DMS114 treated with DMSO at 0.1 percent for 48 hours (cell line): Measurements from ENCODE around the gene HBP1.
"Not testable (repeated sequence)": the region's sequence is repeated elsewhere in the genome, so short reads cannot be mapped to it uniquely, and the experiment has no call there.

Experiments used
- DNase-seq: peaks from one replicate; lab custom pipeline; 2025; ENCODE audit not compliant: unreplicated experiment; lab: John Stamatoyannopoulos, UW

HBP1 gene

GRCh38 chr7:107220356-107220755 lies 51.6 kb downstream of the HBP1 start:
- no peak for DNase-seq

GRCh38 chr7:107220806-107221205 lies 52.0 kb downstream of the HBP1 start:
- not testable (repeated sequence) for DNase-seq

- DNase-seq, result no peak
Measured at GRCh38 chr7:107224374-107225223, 55.8 kb downstream of the HBP1 start.

GRCh38 chr7:107228291-107228690 lies 59.5 kb downstream of the HBP1 start:
- no peak for DNase-seq

GRCh38 chr7:107230334-107230733 lies 61.5 kb downstream of the HBP1 start:
- DNase-seq, result no peak

- no peak for DNase-seq
Measured at GRCh38 chr7:107232568-107233090, 63.8 kb downstream of the HBP1 start.

- DNase-seq, result no peak
Measured at GRCh38 chr7:107233174-107233573, 64.4 kb downstream of the HBP1 start.

- no peak for DNase-seq
Measured at GRCh38 chr7:107233981-107234380, 65.2 kb downstream of the HBP1 start.

- DNase-seq, result no peak
Measured at GRCh38 chr7:107234436-107234835, 65.6 kb downstream of the HBP1 start.

GRCh38 chr7:107236862-107237261 lies 68.1 kb downstream of the HBP1 start:
- DNase-seq, result no peak

- no peak for DNase-seq
Measured at GRCh38 chr7:107237451-107237850, 68.6 kb downstream of the HBP1 start.

GRCh38 chr7:107242267-107242666 lies 73.5 kb downstream of the HBP1 start:
- no peak for DNase-seq

- DNase-seq, result no peak
Measured at GRCh38 chr7:107244613-107245012, 75.8 kb downstream of the HBP1 start.

- not testable (repeated sequence) for DNase-seq
Measured at GRCh38 chr7:107246836-107247235, 78.0 kb downstream of the HBP1 start.

- no peak for DNase-seq
Measured at GRCh38 chr7:107248551-107249316, 79.9 kb downstream of the HBP1 start.

- no peak for DNase-seq
Measured at GRCh38 chr7:107251963-107252362, 83.2 kb downstream of the HBP1 start.
